CD14-positive monocyte (primary cell): ENCODE data around the gene IGFBP7. TPM values are rescaled to one million over a fixed set of nuclear protein-coding genes. Genes with fewer than 3 reads are reported as not detected.

Experiments used
- DNase-seq, 3 donors: peaks; one replicate each; pipeline ENCODE4 v3.0.0-alpha.2; 2011 to 2022
- H2AFZ ChIP-seq: 2 replicates; pipeline ENCODE4 v1.6.0; 2012; ENCODE audit warnings: mild to moderate bottlenecking, low read depth, low read length, inconsistent platforms; ENCODE audit not compliant: insufficient read depth, poor library complexity, severe bottlenecking
- H3K27ac ChIP-seq, 2 donors: 1 replicate in 1 of 2; 2 replicates in 1 of 2; pipeline ENCODE4 v1.5.1; 2012 to 2013; ENCODE audit warnings: low read length in 2 of 2, control low read depth in 1 of 2, inconsistent platforms in 1 of 2, low read depth in 1 of 2, mild to moderate bottlenecking in 1 of 2
- H3K27me3 ChIP-seq, 2 donors: one replicate each; pipeline versions ENCODE4 v1.6.0 to v1.6.1; 2011 to 2013; ENCODE audit warnings: low read length in 2 of 2; ENCODE audit not compliant: control insufficient read depth in 2 of 2, insufficient read depth in 2 of 2
- H3K36me3 ChIP-seq, 2 donors: replicated peaks in 1 of 2; 1 replicate in 1 of 2; 2 replicates in 1 of 2; pipeline versions ENCODE4 v1.5.1 to v1.6.1; 2012 to 2013; ENCODE audit warnings: low read length in 2 of 2, control low read depth in 1 of 2, inconsistent platforms in 1 of 2, mild to moderate bottlenecking in 1 of 2; ENCODE audit not compliant: insufficient read depth in 2 of 2, control insufficient read depth in 1 of 2
- H3K4me1 ChIP-seq, 2 donors: 1 replicate in 1 of 2; 2 replicates in 1 of 2; pipeline versions ENCODE4 v1.5.1 to v1.6.1; 2012 to 2013; ENCODE audit warnings: low read length in 2 of 2, control low read depth in 1 of 2, inconsistent platforms in 1 of 2, mild to moderate bottlenecking in 1 of 2, moderate library complexity in 1 of 2; ENCODE audit not compliant: insufficient read depth in 2 of 2, control insufficient read depth in 1 of 2
- H3K4me2 ChIP-seq: replicated peaks from 2 replicates; pipeline ENCODE3; 2012; ENCODE audit warnings: low read length, moderate library complexity, mild to moderate bottlenecking; ENCODE audit not compliant: poor library complexity, severe bottlenecking; ENCODE audit errors: extremely low read depth
- H3K4me3 ChIP-seq, 3 experiments: fragments of 200-600 bp in 1 of 3; sonication (generic) in 1 of 3; replicated peaks in 1 of 3; 1 replicate in 2 of 3; 2 replicates in 1 of 3; pipeline ENCODE4 v1.5.1; 2011 to 2013; ENCODE audit warnings: low read length in 3 of 3, mild to moderate bottlenecking in 3 of 3, control low read depth in 2 of 3, low read depth in 2 of 3, inconsistent platforms in 1 of 3, moderate library complexity in 1 of 3
- H3K79me2 ChIP-seq: 2 replicates; pipeline ENCODE4 v1.6.0; 2012; ENCODE audit warnings: mild to moderate bottlenecking, control low read depth, inconsistent platforms, low read length, moderate library complexity; ENCODE audit not compliant: insufficient read depth
- H3K9ac ChIP-seq: 2 replicates; pipeline ENCODE4 v1.6.0; 2017; ENCODE audit warnings: low read length, mild to moderate bottlenecking; ENCODE audit not compliant: insufficient read depth, poor library complexity, severe bottlenecking
- H3K9me3 ChIP-seq, 2 donors: replicated peaks in 1 of 2; 1 replicate in 1 of 2; 2 replicates in 1 of 2; pipeline versions ENCODE4 v1.5.1 to v1.6.1; 2012 to 2013; ENCODE audit warnings: low read length in 2 of 2, control low read depth in 1 of 2; ENCODE audit not compliant: control insufficient read depth in 1 of 2, insufficient read depth in 1 of 2
- H4K20me1 ChIP-seq: 2 replicates; pipeline ENCODE4 v1.6.0; 2012; ENCODE audit warnings: mild to moderate bottlenecking, low read length, control low read depth, moderate library complexity; ENCODE audit not compliant: insufficient read depth
- H3K27ac Mint-ChIP-seq, 7 donors: one replicate each; pipeline ENCODE4 v1.8.0; 2020; ENCODE audit warnings: mild to moderate bottlenecking in 7 of 7, mixed read lengths in 7 of 7, moderate library complexity in 6 of 7, inconsistent platforms in 2 of 7
- H3K27me3 Mint-ChIP-seq, 3 donors: one replicate each; pipeline ENCODE4 v1.8.0; 2021 to 2022; ENCODE audit warnings: low read depth in 3 of 3, mild to moderate bottlenecking in 3 of 3, mixed read lengths in 3 of 3, moderate library complexity in 3 of 3, inconsistent platforms in 1 of 3
- H3K36me3 Mint-ChIP-seq, 2 donors: one replicate each; pipeline ENCODE4 v1.8.0; 2020; ENCODE audit warnings: mixed read lengths in 2 of 2, inconsistent platforms in 1 of 2, mild to moderate bottlenecking in 1 of 2
- H3K4me1 Mint-ChIP-seq: one replicate; pipeline ENCODE4 v1.8.0; 2020; ENCODE audit warnings: mild to moderate bottlenecking, mixed read lengths
- H3K4me3 Mint-ChIP-seq, 2 donors: one replicate each; pipeline ENCODE4 v1.8.0; 2020; ENCODE audit warnings: mild to moderate bottlenecking in 2 of 2, mixed read lengths in 2 of 2, moderate library complexity in 1 of 2
- H3K9me3 Mint-ChIP-seq, 7 donors: one replicate each; pipeline ENCODE4 v1.8.0; 2020 to 2022; ENCODE audit warnings: mixed read lengths in 7 of 7, mild to moderate bottlenecking in 6 of 7, moderate library complexity in 6 of 7, inconsistent platforms in 2 of 7
- CTCF ChIP-seq: fragments of 200-600 bp; IDR thresholded peaks from one replicate; pipeline ENCODE4 v1.8.0; 2022; ENCODE audit warnings: antibody characterized with exemption, mild to moderate bottlenecking
- WGBS: methylation state at CpG from one replicate; pipeline ENCODE4 v1.1.5; 2013; ENCODE audit warnings: missing lambda C conversion rate; ENCODE audit not compliant: insufficient coverage; 5-methylcytosine and 5-hydroxymethylcytosine counted together
- intact Hi-C, 2 donors: fragments of 100-400 bp; cut with micrococcal nuclease; formaldehyde crosslinking; loops; one replicate each; pipeline versions ENCODE4 v1.15.0 to v1.15.1; 2023
- polyA plus RNA-seq, 3 donors: library from polyadenylated mRNA; depleted of rRNA in 1 of 3; unstranded in 2 of 3; stranded (reverse) in 1 of 3; fragments of 300-500 nt in 2 of 3; fragments of >200 nt in 1 of 3; fragmentation: Illumina TruSeq in 2 of 3; gene quantifications; 1 replicate in 2 of 3; 2 replicates in 1 of 3; pipeline ENCODE4 v1.2.3, GENCODE V29; 2012 to 2021

IGFBP7 gene
- polyA plus RNA-seq, 3 donors: 23.1 to 53.1 (median 46.9) TPM

DNA sequence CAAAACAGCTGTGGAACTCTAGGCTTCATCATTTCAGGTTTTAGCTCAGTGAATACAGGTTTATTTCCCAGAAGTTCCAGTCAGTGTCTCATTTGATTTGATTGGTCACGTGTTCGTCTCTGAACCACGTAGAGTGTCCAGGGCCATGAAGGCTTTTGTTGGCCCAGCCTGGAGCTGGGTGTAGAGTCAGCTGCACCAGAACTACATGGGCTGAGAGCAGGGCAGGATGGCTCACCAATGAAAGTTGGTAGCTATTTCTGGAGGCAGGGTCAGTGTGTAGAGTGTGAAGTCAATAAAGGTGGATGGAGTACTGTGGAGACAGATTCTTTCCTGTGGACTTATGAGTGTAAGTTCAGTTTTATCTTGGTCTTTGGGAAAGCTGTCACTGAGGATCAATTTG, 43.0 kb upstream of the IGFBP7 start:
- H3K4me1 ChIP-seq: peaks cover 8 to 10% of the 10 kb centered on the region in 2 donors
- no peaks in the 10 kb centered on the region for H3K27me3 ChIP-seq
- no peaks in the 10 kb centered on the region for H4K20me1 ChIP-seq
- TF ChIP-seq CTCF: no peak
- Mint-ChIP-seq H3K27me3 (peaks cover 0 to 4% (median 0%) of the 10 kb centered on the region in 3 donors), H3K36me3 (no peaks in the 10 kb centered on the region), H3K4me3 (no peak overlapping the region), H3K9me3 (peaks cover 0 to 5% (median 0%) of the 10 kb centered on the region in 7 donors), H3K27ac (no peak overlapping the region), H3K4me1 (peaks cover 17% of the 10 kb centered on the region)
- no peaks in the 10 kb centered on the region for H3K36me3 ChIP-seq
- intact Hi-C loops: no loop called here
- DNase-seq: no peak
- 92% methylated on average over 3 of the region's 3 CpGs for WGBS
- no peaks in the 10 kb centered on the region for H3K79me2 ChIP-seq
- no peak overlapping the region for H3K4me2 ChIP-seq
- no peak overlapping the region for H2AFZ ChIP-seq
- H3K27ac ChIP-seq: no peak overlapping the region
- H3K9ac ChIP-seq: no peak overlapping the region
- H3K4me3 ChIP-seq: no peak overlapping the region
- no peaks in the 10 kb centered on the region for H3K9me3 ChIP-seq

DNA sequence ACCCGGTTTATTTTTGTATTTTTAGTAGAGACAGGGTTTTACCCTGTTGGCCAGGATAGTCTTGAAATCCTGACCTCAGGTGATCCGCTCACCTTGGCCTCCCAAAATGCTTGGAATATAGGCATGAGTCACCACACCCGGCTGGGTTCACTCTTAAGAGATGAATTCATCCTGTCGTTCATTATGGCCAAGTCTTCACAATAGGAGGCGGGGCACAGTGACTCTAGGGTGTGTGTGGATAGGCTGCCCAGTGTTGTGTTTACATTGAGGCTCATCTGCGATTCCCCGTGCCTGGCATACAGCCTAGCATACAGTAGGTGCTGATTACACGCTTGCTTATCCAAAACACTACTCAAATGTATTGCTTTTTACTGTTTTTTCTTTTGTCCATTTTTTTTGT, 41.3 kb upstream of the IGFBP7 start:
- intact Hi-C loops: no loop called here
- H3K4me1 Mint-ChIP-seq: peaks cover 17% of the 10 kb centered on the region
- Histone ChIP-seq H4K20me1 (no peaks in the 10 kb centered on the region), H3K4me3 (no peak overlapping the region), H3K4me1 (peaks cover 8 to 10% of the 10 kb centered on the region in 2 donors), H3K9me3 (no peaks in the 10 kb centered on the region), H2AFZ (no peak overlapping the region), H3K9ac (no peak overlapping the region), H3K27ac (no peak overlapping the region), H3K79me2 (no peaks in the 10 kb centered on the region), H3K4me2 (no peak overlapping the region), H3K27me3 (no peaks in the 10 kb centered on the region), H3K36me3 (no peaks in the 10 kb centered on the region)
- no peak overlapping the region for H3K27ac Mint-ChIP-seq
- WGBS: 100% methylated on average over 3 of the region's 8 CpGs
- no peak overlapping the region for H3K4me3 Mint-ChIP-seq
- DNase-seq: no peak
- TF ChIP-seq CTCF: no peak
- H3K36me3 Mint-ChIP-seq: no peaks in the 10 kb centered on the region
- peaks cover 0 to 5% (median 0%) of the 10 kb centered on the region in 7 donors for H3K9me3 Mint-ChIP-seq
- H3K27me3 Mint-ChIP-seq: peaks cover 0 to 4% (median 0%) of the 10 kb centered on the region in 3 donors
